Kidney (tissue), 14 donors: ENCODE data around the gene MXD1. TPM values are rescaled to one million over a fixed set of nuclear protein-coding genes. Genes with fewer than 3 reads are reported as not detected.

Experiments
- DNase-seq, 5 donors: peaks; one replicate each; pipeline ENCODE4 v3.0.0-alpha.2; 2013 to 2020
- FAIRE-seq: peaks from 2 replicates; lab custom pipeline; 2012; peaks lifted over from hg19 to GRCh38; lab: Jason Lieb, UNC
- H3K27ac ChIP-seq, 2 donors: one replicate each; pipeline ENCODE4 v1.7.0; 2013; ENCODE audit warnings: low read depth in 2 of 2, low read length in 2 of 2, inconsistent platforms in 1 of 2
- H3K27me3 ChIP-seq: one replicate; pipeline ENCODE4 v1.7.1; 2013; ENCODE audit warnings: low read length, inconsistent platforms; ENCODE audit not compliant: control insufficient read depth, insufficient read depth
- H3K36me3 ChIP-seq, 3 donors: one replicate each; pipeline versions ENCODE4 v1.7.0 to v1.7.1; 2013; ENCODE audit warnings: low read length in 3 of 3, control low read depth in 1 of 3, inconsistent platforms in 1 of 3; ENCODE audit not compliant: insufficient read depth in 3 of 3, control insufficient read depth in 2 of 3
- H3K4me1 ChIP-seq, 3 donors: one replicate each; pipeline versions ENCODE4 v1.7.0 to v1.7.1; 2013; ENCODE audit warnings: low read length in 3 of 3, inconsistent platforms in 1 of 3, low read depth in 1 of 3; ENCODE audit not compliant: control insufficient read depth in 2 of 3, insufficient read depth in 2 of 3
- H3K4me3 ChIP-seq, 3 donors: one replicate each; pipeline versions ENCODE4 v1.7.0 to v1.8.1; 2013; ENCODE audit warnings: low read length in 3 of 3, control low read depth in 1 of 3, inconsistent platforms in 1 of 3
- H3K9ac ChIP-seq, 3 donors: one replicate each; pipeline versions ENCODE4 v1.7.0 to v1.7.1; 2013; ENCODE audit warnings: low read length in 3 of 3, control low read depth in 1 of 3, inconsistent platforms in 1 of 3
- H3K9me3 ChIP-seq, 3 donors: one replicate each; pipeline versions ENCODE4 v1.7.0 to v1.7.1; 2013; ENCODE audit warnings: low read length in 3 of 3, control low read depth in 1 of 3, inconsistent platforms in 1 of 3; ENCODE audit not compliant: control insufficient read depth in 2 of 3, insufficient read depth in 1 of 3
- intact Hi-C: fragments of 100-400 bp; cut with DNase I; formaldehyde crosslinking; loops from one replicate; pipeline ENCODE4 v1.11.1; 2022
- polyA plus RNA-seq: library from polyadenylated mRNA; stranded (reverse); fragments of 350-450 nt; fragmentation: Illumina TruSeq; extraction: RNeasy Lipid Tissue Mini Kit (QIAGEN cat#74804); gene quantifications from one replicate; pipeline ENCODE4 v1.2.3, GENCODE V29; 2014; ENCODE audit warnings: low read depth, low replicate concordance; ENCODE audit not compliant: insufficient read depth
- total RNA-seq: library from RNA; stranded (reverse); fragmentation: NEBNext Ultra II Directional; extraction: Animal tissue kit (Norgen Biotek cat#: 25700); gene quantifications from one replicate; pipeline ENCODE4 v1.2.1, GENCODE V29; 2021
- TF ChIP-seq, protein P1 (sequence below): IDR thresholded peaks from 3 replicates; pipeline ENCODE4 v1.5.1; 2012; ENCODE audit warnings: mild to moderate bottlenecking, moderate library complexity, borderline replicate concordance; ENCODE audit not compliant: insufficient read depth; ENCODE audit errors: extremely low read depth
- donor health status: control.
- donor health status: control.
- donor health status: control.
- donor health status: control.
- donor health status: control.
- donor health status: DM: yes; HTN: yes; CAD: no.
- donor health status: Normal renal cell carcinoma (clear cell type).

MXD1 gene
- total and polyA plus RNA-seq, 2 donors from 2014 or later, result 4.9 to 13.3 TPM

DNA sequence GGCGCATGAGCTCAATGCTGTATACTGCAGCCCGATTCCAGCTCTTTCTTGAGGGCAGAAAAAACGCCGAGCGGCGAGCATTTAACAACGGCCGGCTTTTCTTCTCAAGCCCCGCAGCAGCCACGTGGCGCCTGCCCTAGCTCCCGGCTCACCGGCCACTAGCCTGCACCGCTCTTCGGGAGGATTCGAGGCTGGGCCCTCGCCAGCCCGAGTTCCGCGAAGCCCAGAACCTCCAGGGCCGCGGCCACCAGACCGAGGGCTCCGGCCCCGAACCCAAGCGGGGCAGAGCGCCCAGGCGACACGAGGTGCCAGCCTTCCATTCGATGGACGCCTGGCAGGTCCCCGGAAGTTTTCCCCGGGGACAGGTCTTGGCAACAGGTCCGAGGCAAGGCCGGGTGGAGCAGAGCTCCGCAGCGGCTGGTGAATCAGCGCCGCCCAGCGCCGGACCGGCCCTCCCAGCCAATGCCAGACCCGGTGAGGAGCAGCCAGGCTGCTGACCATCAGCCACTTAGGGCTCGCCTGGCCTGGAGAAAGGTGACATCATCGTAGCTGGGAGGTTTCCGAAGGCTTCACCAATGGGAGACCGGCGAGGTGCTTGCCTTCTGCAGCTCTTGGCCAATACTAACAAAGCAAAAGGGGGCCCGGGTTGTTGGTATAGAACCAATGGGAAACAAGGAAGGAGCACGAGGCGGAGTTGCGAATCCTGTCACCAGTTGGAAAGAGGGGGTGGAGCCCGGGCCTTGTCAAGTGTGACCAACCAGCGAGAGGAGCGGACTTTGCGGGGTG lies 552 bp upstream of the MXD1 start:
- peak overlapping the region; percentile 47 to 71 (median 47) for H3K4me3 ChIP-seq
- peaks cover 2 to 6% (median 5%) of the 10 kb centered on the region in 3 donors for H3K36me3 ChIP-seq
- TF ChIP-seq, protein P1, sequence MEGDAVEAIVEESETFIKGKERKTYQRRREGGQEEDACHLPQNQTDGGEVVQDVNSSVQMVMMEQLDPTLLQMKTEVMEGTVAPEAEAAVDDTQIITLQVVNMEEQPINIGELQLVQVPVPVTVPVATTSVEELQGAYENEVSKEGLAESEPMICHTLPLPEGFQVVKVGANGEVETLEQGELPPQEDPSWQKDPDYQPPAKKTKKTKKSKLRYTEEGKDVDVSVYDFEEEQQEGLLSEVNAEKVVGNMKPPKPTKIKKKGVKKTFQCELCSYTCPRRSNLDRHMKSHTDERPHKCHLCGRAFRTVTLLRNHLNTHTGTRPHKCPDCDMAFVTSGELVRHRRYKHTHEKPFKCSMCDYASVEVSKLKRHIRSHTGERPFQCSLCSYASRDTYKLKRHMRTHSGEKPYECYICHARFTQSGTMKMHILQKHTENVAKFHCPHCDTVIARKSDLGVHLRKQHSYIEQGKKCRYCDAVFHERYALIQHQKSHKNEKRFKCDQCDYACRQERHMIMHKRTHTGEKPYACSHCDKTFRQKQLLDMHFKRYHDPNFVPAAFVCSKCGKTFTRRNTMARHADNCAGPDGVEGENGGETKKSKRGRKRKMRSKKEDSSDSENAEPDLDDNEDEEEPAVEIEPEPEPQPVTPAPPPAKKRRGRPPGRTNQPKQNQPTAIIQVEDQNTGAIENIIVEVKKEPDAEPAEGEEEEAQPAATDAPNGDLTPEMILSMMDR, result peak; percentile 19
- intact Hi-C loops, result no loop called here
- no peaks in the 10 kb centered on the region for H3K27me3 ChIP-seq
- H3K4me1 ChIP-seq, result peaks cover 0 to 2% (median 0%) of the 10 kb centered on the region in 3 donors
- DNase-seq (peak; percentile 100), FAIRE-seq (peak; percentile 99)
- H3K27ac ChIP-seq, result peak overlapping the region; percentile 98 to 99
- H3K9me3 ChIP-seq, result no peaks in the 10 kb centered on the region
- H3K9ac ChIP-seq, result peak overlapping the region; percentile 42 to 91 (median 91)

DNA sequence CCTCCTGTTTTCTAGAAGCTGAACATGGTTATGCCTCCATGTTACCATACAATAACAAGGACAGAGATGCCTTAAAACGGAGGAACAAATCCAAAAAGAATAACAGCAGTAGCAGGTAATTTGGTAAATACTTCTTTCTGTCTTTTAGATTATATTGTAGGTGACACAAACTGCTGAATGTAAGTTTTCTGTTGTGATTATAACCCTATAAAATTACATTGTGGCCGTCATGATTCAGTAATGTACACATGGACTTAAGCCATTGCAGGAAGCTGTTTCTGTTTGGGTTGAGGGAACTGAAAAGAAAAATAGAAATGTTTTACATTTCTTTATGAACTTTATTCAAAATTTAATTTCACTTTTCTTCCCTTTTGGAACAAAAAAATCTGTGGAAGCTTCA lies 1.2 kb downstream of the MXD1 start:
- peaks cover 0 to 2% (median 0%) of the 10 kb centered on the region in 3 donors for H3K4me1 ChIP-seq
- no peak for DNase-seq
- no peaks in the 10 kb centered on the region for H3K27me3 ChIP-seq
- FAIRE-seq, result no peak
- peak overlapping the region in 2 of 3 donors; percentile 55 to 66 for H3K4me3 ChIP-seq
- intact Hi-C loops, result no loop called here
- H3K9ac ChIP-seq, result peak overlapping the region in 2 of 3 donors; percentile 20 to 72
- TF ChIP-seq, protein P1, result no peak
- H3K27ac ChIP-seq, result no peak overlapping the region
- no peaks in the 10 kb centered on the region for H3K9me3 ChIP-seq
- peaks cover 0 to 2% (median 2%) of the 10 kb centered on the region in 3 donors for H3K36me3 ChIP-seq

- FAIRE-seq, result no peak
- no peaks in the 10 kb centered on the region for H3K27me3 ChIP-seq
- H3K27ac ChIP-seq, result no peak overlapping the region
- TF ChIP-seq, protein P1, result no peak
- intact Hi-C loops, result no loop called here
- H3K4me3 ChIP-seq, result no peak overlapping the region
- no peaks in the 10 kb centered on the region for H3K9me3 ChIP-seq
- H3K9ac ChIP-seq, result no peak overlapping the region
- H3K36me3 ChIP-seq, result peaks cover 0 to 8% (median 2%) of the 10 kb centered on the region in 3 donors
- H3K4me1 ChIP-seq, result peaks cover 0 to 2% (median 0%) of the 10 kb centered on the region in 3 donors
- DNase-seq, result no peak
Observed at GRCh38 chr2:69917852-69918251, 2.9 kb downstream of the MXD1 start.
